Spleen (tissue), 11 donors: ENCODE data around the gene UBE3B. TPM values are rescaled to one million over a fixed set of nuclear protein-coding genes. Genes with fewer than 3 reads are reported as not detected.
A peak's percentile ranks its signal among the peaks of the same experiment; 100 is the strongest.

Source experiments
- DNase-seq: peaks from one replicate; pipeline ENCODE4 v3.0.0-alpha.2; 2020
- H3K27ac ChIP-seq, 8 donors: fragments of 200-600 bp; sonication (generic) in 7 of 8; 1 replicate in 4 of 8; 2 replicates in 4 of 8; pipeline versions ENCODE4 v1.5.0 to v1.8.0; 2016 to 2021; ENCODE audit warnings: inconsistent platforms in 4 of 8, mild to moderate bottlenecking in 4 of 8, moderate library complexity in 1 of 8
- H3K27me3 ChIP-seq, 7 donors: fragments of 200-600 bp; sonication (generic) in 6 of 7; replicated peaks in 1 of 7; 1 replicate in 4 of 7; 2 replicates in 3 of 7; pipeline versions ENCODE4 v1.5.0 to v1.8.0; 2016 to 2021; ENCODE audit warnings: inconsistent platforms in 3 of 7, mild to moderate bottlenecking in 1 of 7
- H3K36me3 ChIP-seq, 6 donors: fragments of 200-600 bp; sonication (generic) in 5 of 6; 1 replicate in 4 of 6; 2 replicates in 2 of 6; pipeline versions ENCODE4 v1.5.0 to v1.8.0; 2016 to 2021; ENCODE audit warnings: inconsistent platforms in 2 of 6
- H3K4me1 ChIP-seq, 6 donors: fragments of 200-600 bp; sonication (generic) in 5 of 6; 1 replicate in 3 of 6; 2 replicates in 3 of 6; pipeline versions ENCODE4 v1.5.0 to v1.8.0; 2016 to 2021; ENCODE audit warnings: inconsistent platforms in 3 of 6
- H3K4me3 ChIP-seq, 8 donors: fragments of 200-600 bp; sonication (generic) in 7 of 8; 1 replicate in 4 of 8; 2 replicates in 4 of 8; pipeline versions ENCODE4 v1.5.0 to v1.8.0; 2016 to 2021; ENCODE audit warnings: inconsistent platforms in 4 of 8, mild to moderate bottlenecking in 4 of 8, moderate library complexity in 2 of 8
- H3K9me3 ChIP-seq, 8 donors: fragments of 200-600 bp; sonication (generic) in 7 of 8; 1 replicate in 4 of 8; 2 replicates in 4 of 8; pipeline versions ENCODE4 v1.5.0 to v1.8.0; 2016 to 2021; ENCODE audit warnings: inconsistent platforms in 4 of 8
- POLR2A ChIP-seq, 3 donors: fragments of 450-650 bp; IDR thresholded peaks; one replicate each; pipeline ENCODE4 v1.5.1; 2017; ENCODE audit warnings: antibody characterized with exemption in 3 of 3, mild to moderate bottlenecking in 1 of 3
- POLR2AphosphoS5 ChIP-seq, 3 donors: sonication (generic); formaldehyde crosslinking; IDR thresholded peaks; one replicate each; pipeline ENCODE4 v1.5.1; 2017; ENCODE audit warnings: antibody characterized with exemption in 3 of 3
- WGBS, 5 donors: extraction: QIAGEN DNeasy Blood & Tissue Kit in 3 of 5; methylation state at CpG; one replicate each; pipeline versions ENCODE4 v1.1.5 to v1.1.7; 2013 to 2018; 5-methylcytosine and 5-hydroxymethylcytosine counted together
- intact Hi-C: fragments of 100-400 bp; cut with DNase I; formaldehyde crosslinking; loops from one replicate; pipeline ENCODE4 v1.15.0; 2023; ENCODE audit warnings: low total_unique reads
- polyA plus RNA-seq, 3 donors: library from polyadenylated mRNA; stranded (reverse); fragments of 200-250 nt; gene quantifications; one replicate each; pipeline ENCODE4 v1.2.1, GENCODE V29; 2013
- total RNA-seq, 7 donors: library from RNA; depleted of rRNA in 3 of 7; stranded (reverse); fragments of >200 nt in 3 of 7; fragmentation: NEBNext Ultra II Directional in 4 of 7; extraction: Animal tissue kit (Norgen Biotek cat#: 25700) in 4 of 7; gene quantifications; one replicate each; pipeline versions ENCODE4 v1.1.0 to v1.2.1, GENCODE V29; 2016 to 2021
- TF ChIP-seq, protein P1 (sequence below), 11 experiments: fragments of 200-600 bp in 7 of 11; fragments of 450-650 bp in 4 of 11; sonication (generic) in 4 of 11; IDR thresholded peaks in 8 of 11; conservative IDR thresholded peaks in 3 of 11; 1 replicate in 7 of 11; 2 replicates in 4 of 11; pipeline versions ENCODE4 v1.4.0 to v1.8.0; 2016 to 2021; ENCODE audit warnings: antibody characterized with exemption in 11 of 11, inconsistent platforms in 4 of 11, mild to moderate bottlenecking in 1 of 11
- donor health status: healthy with polysubstance abuse.
- donor health status: DM: no; HTN: no; CAD: no; lungs with moderate emphysema.
- donor health status: DM: no; HTN: no; CAD: no.
- donor health status: Bipolar disorder and iron deficiency.
- donor health status: healthy.
- donor health status: DM: no; HTN: no; CAD: no.
- donor health status: DM: yes; HTN: yes; CAD: no.

Gene UBE3B
- total and polyA plus RNA-seq, 10 donors = 5.7 to 63.1 (median 42.3) TPM

GRCh38 chr12:109449845-109450532 is 27.4 kb upstream of the UBE3B start:
- peaks cover 0 to 38% (median 11%) of the 10 kb centered on the region in 6 donors for H3K4me1 ChIP-seq
- intact Hi-C loops = no loop called here
- no peak overlapping the region for H3K4me3 ChIP-seq
- H3K27ac ChIP-seq = peak overlapping the region in 4 of 8 donors; percentile 38 to 68 (median 49)
- TF ChIP-seq POLR2A (IDR thresholded peaks at IDR 0.05) = no peak
- peak in 1 of 3 donors; percentile 16 for TF ChIP-seq POLR2AphosphoS5 (IDR thresholded peaks at IDR 0.05)
- TF ChIP-seq, protein P1, sequence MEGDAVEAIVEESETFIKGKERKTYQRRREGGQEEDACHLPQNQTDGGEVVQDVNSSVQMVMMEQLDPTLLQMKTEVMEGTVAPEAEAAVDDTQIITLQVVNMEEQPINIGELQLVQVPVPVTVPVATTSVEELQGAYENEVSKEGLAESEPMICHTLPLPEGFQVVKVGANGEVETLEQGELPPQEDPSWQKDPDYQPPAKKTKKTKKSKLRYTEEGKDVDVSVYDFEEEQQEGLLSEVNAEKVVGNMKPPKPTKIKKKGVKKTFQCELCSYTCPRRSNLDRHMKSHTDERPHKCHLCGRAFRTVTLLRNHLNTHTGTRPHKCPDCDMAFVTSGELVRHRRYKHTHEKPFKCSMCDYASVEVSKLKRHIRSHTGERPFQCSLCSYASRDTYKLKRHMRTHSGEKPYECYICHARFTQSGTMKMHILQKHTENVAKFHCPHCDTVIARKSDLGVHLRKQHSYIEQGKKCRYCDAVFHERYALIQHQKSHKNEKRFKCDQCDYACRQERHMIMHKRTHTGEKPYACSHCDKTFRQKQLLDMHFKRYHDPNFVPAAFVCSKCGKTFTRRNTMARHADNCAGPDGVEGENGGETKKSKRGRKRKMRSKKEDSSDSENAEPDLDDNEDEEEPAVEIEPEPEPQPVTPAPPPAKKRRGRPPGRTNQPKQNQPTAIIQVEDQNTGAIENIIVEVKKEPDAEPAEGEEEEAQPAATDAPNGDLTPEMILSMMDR (IDR thresholded peaks at IDR 0.05 in 8 of 11, conservative IDR thresholded peaks at IDR 0.05 in 3 of 11) = no peak
- 85 to 88% (median 87%) methylated on average over 16 of the region's 16 CpGs for WGBS, 5 donors
- peaks cover 0 to 100% (median 80%) of the 10 kb centered on the region in 6 donors for H3K36me3 ChIP-seq
- H3K27me3 ChIP-seq = no peaks in the 10 kb centered on the region
- no peaks in the 10 kb centered on the region for H3K9me3 ChIP-seq
- DNase-seq = no peak

DNA sequence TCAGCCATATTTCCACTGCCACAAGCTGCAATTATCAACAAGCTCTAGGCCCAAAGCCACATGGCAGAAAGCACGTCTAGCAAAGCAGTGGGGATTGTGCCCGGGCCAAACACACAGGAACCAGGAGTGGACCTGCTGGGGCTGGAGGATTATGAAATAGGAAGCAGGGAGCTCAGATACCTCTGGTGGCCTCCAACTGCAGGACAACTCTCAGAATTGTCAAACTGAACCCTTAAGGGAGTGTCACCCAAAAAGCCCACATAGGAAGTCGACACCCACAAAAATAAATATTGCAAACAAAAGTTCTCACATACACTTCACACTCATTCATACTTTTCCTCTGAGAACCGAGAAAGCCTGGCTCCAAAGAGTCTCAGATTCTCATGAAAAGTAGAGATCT is 26.5 kb upstream of the UBE3B start:
- WGBS, 5 donors = 36 to 70% (median 45%) methylated on average over 4 of the region's 4 CpGs
- intact Hi-C loops = no loop called here
- Histone ChIP-seq H3K4me1 (peaks cover 0 to 38% (median 11%) of the 10 kb centered on the region in 6 donors), H3K4me3 (no peak overlapping the region), H3K27me3 (no peaks in the 10 kb centered on the region), H3K36me3 (peaks cover 5 to 100% (median 88%) of the 10 kb centered on the region in 6 donors), H3K27ac (peak overlapping the region in 5 of 8 donors; percentile 38 to 68 (median 56)), H3K9me3 (no peaks in the 10 kb centered on the region)
- TF ChIP-seq, protein P1 (IDR thresholded peaks at IDR 0.05 in 8 of 11, conservative IDR thresholded peaks at IDR 0.05 in 3 of 11) = no peak
- TF ChIP-seq POLR2AphosphoS5 (IDR thresholded peaks at IDR 0.05) (no peak), POLR2A (IDR thresholded peaks at IDR 0.05) (no peak)
- no peak for DNase-seq

DNA sequence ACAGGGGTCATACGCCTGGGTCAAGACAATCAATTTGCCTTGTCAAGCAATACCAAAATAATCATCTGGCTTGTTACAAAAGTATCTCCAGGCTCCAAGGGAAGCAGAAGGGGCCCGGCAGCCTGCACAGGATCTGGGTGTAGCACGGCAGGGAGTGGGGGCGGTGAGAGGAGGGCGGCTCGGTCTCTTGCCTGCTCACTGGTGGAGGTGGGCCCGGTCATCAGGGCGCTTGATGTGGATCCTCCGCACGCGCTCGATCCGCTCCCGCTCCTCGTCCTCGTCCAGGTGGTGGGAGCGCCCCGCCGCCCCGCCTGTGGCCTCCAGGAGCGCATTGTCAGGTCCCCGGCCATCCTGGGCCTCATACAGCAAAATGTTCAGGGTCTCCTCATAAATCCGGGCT is 26.0 kb upstream of the UBE3B start:
- 73 to 87% (median 84%) methylated on average over 19 to 23 of the region's 23 CpGs for WGBS, 5 donors
- intact Hi-C loops = no loop called here
- Histone ChIP-seq H3K27ac (peak overlapping the region in 6 of 8 donors; percentile 38 to 68 (median 51)), H3K4me1 (peaks cover 0 to 38% (median 11%) of the 10 kb centered on the region in 6 donors), H3K4me3 (no peak overlapping the region), H3K9me3 (no peaks in the 10 kb centered on the region), H3K27me3 (no peaks in the 10 kb centered on the region), H3K36me3 (peaks cover 5 to 100% (median 89%) of the 10 kb centered on the region in 6 donors)
- TF ChIP-seq, protein P1 (IDR thresholded peaks at IDR 0.05 in 8 of 11, conservative IDR thresholded peaks at IDR 0.05 in 3 of 11) = no peak
- no peak for TF ChIP-seq POLR2A (IDR thresholded peaks at IDR 0.05)
- TF ChIP-seq POLR2AphosphoS5 (IDR thresholded peaks at IDR 0.05) = peak in 2 of 3 donors; percentile 4 to 43
- no peak for DNase-seq

DNA sequence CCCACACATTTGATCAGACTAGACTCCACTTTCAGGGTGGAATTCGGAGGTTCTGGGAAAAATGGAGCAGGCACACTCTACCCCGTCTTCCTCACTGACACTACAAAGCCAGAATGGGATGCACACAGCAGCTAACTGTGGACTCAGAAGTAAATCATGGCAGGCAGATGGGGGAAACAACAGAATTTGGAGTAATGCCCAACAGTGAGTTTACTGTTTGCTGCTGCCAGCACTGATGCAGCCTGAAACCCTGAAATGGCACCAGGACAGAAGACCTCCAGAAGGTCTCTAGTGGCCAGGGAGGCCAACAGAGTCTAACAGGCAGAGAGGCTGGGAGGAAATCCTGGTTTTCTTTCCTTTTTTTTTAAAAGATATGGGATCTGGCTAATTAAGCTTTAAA is 24.9 kb upstream of the UBE3B start:
- no peaks in the 10 kb centered on the region for H3K9me3 ChIP-seq
- WGBS, 5 donors = 73 to 95% (median 88%) methylated on average over 2 of the region's 2 CpGs
- peaks cover 5 to 100% (median 89%) of the 10 kb centered on the region in 6 donors for H3K36me3 ChIP-seq
- no peak for DNase-seq
- intact Hi-C loops = no loop called here
- H3K4me1 ChIP-seq = peaks cover 0 to 42% (median 11%) of the 10 kb centered on the region in 6 donors
- no peak overlapping the region for H3K4me3 ChIP-seq
- no peaks in the 10 kb centered on the region for H3K27me3 ChIP-seq
- TF ChIP-seq POLR2A (IDR thresholded peaks at IDR 0.05) (no peak), POLR2AphosphoS5 (IDR thresholded peaks at IDR 0.05) (no peak)
- TF ChIP-seq, protein P1 (IDR thresholded peaks at IDR 0.05 in 8 of 11, conservative IDR thresholded peaks at IDR 0.05 in 3 of 11) = no peak
- H3K27ac ChIP-seq = peak overlapping the region in 4 of 8 donors; percentile 13 to 68 (median 51)
